Testis (tissue), 2 donors: ENCODE measurements around the gene ZNF714.

Experiments
- POLR2A ChIP-seq: fragments of 450-650 bp; IDR thresholded peaks from one replicate; pipeline ENCODE4 v1.6.1; 2017; ENCODE audit warnings: antibody characterized with exemption, mild to moderate bottlenecking, moderate library complexity
- TF ChIP-seq, protein P1 (sequence below), 3 experiments: fragments of 450-650 bp in 2 of 3; fragments of 200-600 bp in 1 of 3; sonication (generic) in 1 of 3; IDR thresholded peaks; one replicate each; pipeline ENCODE4 v1.5.1; 2016 to 2019; ENCODE audit warnings: antibody characterized with exemption in 3 of 3, mild to moderate bottlenecking in 2 of 3, moderate library complexity in 1 of 3

- TF ChIP-seq, protein P1, sequence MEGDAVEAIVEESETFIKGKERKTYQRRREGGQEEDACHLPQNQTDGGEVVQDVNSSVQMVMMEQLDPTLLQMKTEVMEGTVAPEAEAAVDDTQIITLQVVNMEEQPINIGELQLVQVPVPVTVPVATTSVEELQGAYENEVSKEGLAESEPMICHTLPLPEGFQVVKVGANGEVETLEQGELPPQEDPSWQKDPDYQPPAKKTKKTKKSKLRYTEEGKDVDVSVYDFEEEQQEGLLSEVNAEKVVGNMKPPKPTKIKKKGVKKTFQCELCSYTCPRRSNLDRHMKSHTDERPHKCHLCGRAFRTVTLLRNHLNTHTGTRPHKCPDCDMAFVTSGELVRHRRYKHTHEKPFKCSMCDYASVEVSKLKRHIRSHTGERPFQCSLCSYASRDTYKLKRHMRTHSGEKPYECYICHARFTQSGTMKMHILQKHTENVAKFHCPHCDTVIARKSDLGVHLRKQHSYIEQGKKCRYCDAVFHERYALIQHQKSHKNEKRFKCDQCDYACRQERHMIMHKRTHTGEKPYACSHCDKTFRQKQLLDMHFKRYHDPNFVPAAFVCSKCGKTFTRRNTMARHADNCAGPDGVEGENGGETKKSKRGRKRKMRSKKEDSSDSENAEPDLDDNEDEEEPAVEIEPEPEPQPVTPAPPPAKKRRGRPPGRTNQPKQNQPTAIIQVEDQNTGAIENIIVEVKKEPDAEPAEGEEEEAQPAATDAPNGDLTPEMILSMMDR (IDR thresholded peaks at IDR 0.05) = no peak
- TF ChIP-seq POLR2A = no peak
Measured at GRCh38 chr19:21130097-21130775, 48.2 kb downstream of the ZNF714 start.
